Vagina (tissue), 2 donors: ENCODE data around the gene MORC3. TPM values are rescaled to one million over a fixed set of nuclear protein-coding genes. Genes with fewer than 3 reads are reported as not detected.

Source experiments
- DNase-seq, 2 donors: peaks; one replicate each; pipeline ENCODE4 v3.0.0-alpha.2; 2017; ENCODE audit errors: extremely low spot score in 2 of 2
- H3K27ac ChIP-seq: fragments of 200-600 bp; sonication (generic); one replicate; pipeline ENCODE4 v1.5.1; 2019
- H3K27me3 ChIP-seq: fragments of 200-600 bp; sonication (generic); one replicate; pipeline ENCODE4 v1.5.1; 2019
- H3K36me3 ChIP-seq, 2 donors: fragments of 200-600 bp; sonication (generic); one replicate each; pipeline ENCODE4 v1.5.1; 2017 to 2019
- H3K4me1 ChIP-seq: fragments of 200-600 bp; sonication (generic); one replicate; pipeline ENCODE4 v1.5.1; 2019
- H3K4me3 ChIP-seq, 2 donors: fragments of 200-600 bp; sonication (generic); 1 replicate in 1 of 2; 2 replicates in 1 of 2; pipeline ENCODE4 v1.5.1; 2016 to 2019
- H3K9me3 ChIP-seq: fragments of 200-600 bp; sonication (generic); one replicate; pipeline ENCODE4 v1.5.1; 2019
- POLR2A ChIP-seq, 2 donors: fragments of 450-650 bp; IDR thresholded peaks; one replicate each; pipeline ENCODE4 v1.6.1; 2017; ENCODE audit warnings: antibody characterized with exemption in 2 of 2, mild to moderate bottlenecking in 2 of 2, moderate library complexity in 2 of 2
- POLR2AphosphoS5 ChIP-seq, 2 donors: sonication (generic); formaldehyde crosslinking; IDR thresholded peaks; one replicate each; pipeline ENCODE4 v1.9.0; 2017; ENCODE audit warnings: antibody characterized with exemption in 2 of 2, mild to moderate bottlenecking in 2 of 2, low read depth in 1 of 2; ENCODE audit not compliant: insufficient read depth in 1 of 2
- intact Hi-C: fragments of 100-400 bp; cut with DNase I; formaldehyde crosslinking; loops from one replicate; pipeline ENCODE4 v1.15.1; 2023
- total RNA-seq: library from RNA; depleted of rRNA; stranded (reverse); fragments of >200 nt; gene quantifications from one replicate; pipeline ENCODE4 v1.2.3, GENCODE V29; 2016
- TF ChIP-seq, protein P1 (sequence below), 3 experiments: fragments of 450-650 bp in 2 of 3; fragments of 200-600 bp in 1 of 3; sonication (generic) in 1 of 3; IDR thresholded peaks; one replicate each; pipeline ENCODE4 v1.5.1; 2017 to 2019; ENCODE audit warnings: antibody characterized with exemption in 3 of 3, mild to moderate bottlenecking in 2 of 3, moderate library complexity in 2 of 3

The MORC3 gene
- total RNA-seq, 1 donor from 2014 or later: 51.6 TPM

DNA sequence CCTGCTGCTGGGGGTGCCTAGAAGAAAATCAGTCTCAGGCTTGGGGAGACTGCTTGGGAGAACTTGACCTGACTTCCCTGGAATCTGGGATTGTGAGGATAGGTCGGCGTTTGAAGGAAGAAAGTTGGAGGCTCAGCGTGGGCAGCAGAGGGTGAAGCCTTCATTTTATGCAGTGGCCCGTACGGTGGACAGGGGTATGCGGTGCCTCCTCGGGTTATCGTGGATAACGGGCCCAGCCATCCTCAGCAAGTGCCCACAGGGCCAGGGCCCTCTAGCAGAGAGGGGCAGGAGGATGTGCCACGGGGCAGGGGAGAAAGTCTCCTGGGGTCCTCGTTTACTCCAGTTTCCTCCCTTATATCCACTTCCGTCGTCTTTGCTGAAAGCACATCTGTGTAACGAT lies 99.2 kb downstream of the MORC3 start:
- no peaks in the 10 kb centered on the region for H3K4me1 ChIP-seq
- intact Hi-C loops: no loop called here
- DNase-seq: no peak

DNA sequence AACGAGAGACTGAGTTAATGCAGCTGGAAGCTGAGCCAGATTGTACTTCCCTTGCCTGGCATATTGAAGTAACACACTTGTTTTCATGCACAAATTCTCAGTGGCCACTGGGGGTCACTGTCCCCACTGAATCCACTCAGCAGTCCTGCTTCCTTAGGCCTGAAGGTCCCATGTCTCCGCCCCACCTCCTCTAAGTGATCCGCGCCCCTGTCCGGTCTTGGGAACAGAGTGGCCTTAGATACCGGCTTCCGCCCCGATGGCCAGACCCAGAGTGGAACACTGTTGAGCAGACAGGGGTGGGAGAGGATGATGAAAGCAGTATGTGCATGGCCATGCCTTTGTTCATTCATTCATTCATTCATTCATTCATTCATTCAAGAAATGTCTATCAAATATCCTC lies 100.0 kb downstream of the MORC3 start:
- no peaks in the 10 kb centered on the region for H3K27me3 ChIP-seq
- no peaks in the 10 kb centered on the region for H3K9me3 ChIP-seq
- no peak overlapping the region for H3K4me3 ChIP-seq
- no peak for DNase-seq
- intact Hi-C loops: no loop called here
- H3K27ac ChIP-seq: no peak overlapping the region
- no peaks in the 10 kb centered on the region for H3K4me1 ChIP-seq
- no peaks in the 10 kb centered on the region for H3K36me3 ChIP-seq
- TF ChIP-seq POLR2A (IDR thresholded peaks at IDR 0.05): no peak
- TF ChIP-seq, protein P1, sequence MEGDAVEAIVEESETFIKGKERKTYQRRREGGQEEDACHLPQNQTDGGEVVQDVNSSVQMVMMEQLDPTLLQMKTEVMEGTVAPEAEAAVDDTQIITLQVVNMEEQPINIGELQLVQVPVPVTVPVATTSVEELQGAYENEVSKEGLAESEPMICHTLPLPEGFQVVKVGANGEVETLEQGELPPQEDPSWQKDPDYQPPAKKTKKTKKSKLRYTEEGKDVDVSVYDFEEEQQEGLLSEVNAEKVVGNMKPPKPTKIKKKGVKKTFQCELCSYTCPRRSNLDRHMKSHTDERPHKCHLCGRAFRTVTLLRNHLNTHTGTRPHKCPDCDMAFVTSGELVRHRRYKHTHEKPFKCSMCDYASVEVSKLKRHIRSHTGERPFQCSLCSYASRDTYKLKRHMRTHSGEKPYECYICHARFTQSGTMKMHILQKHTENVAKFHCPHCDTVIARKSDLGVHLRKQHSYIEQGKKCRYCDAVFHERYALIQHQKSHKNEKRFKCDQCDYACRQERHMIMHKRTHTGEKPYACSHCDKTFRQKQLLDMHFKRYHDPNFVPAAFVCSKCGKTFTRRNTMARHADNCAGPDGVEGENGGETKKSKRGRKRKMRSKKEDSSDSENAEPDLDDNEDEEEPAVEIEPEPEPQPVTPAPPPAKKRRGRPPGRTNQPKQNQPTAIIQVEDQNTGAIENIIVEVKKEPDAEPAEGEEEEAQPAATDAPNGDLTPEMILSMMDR (IDR thresholded peaks at IDR 0.05): peak in 2 of 3 experiments; percentile 41 to 61

More for the DNA sequence above, 99.2 kb downstream of the MORC3 start:
- no peaks in the 10 kb centered on the region for H3K9me3 ChIP-seq
- no peak overlapping the region for H3K4me3 ChIP-seq
- no peaks in the 10 kb centered on the region for H3K27me3 ChIP-seq
- H3K36me3 ChIP-seq: no peaks in the 10 kb centered on the region
- TF ChIP-seq POLR2AphosphoS5 (IDR thresholded peaks at IDR 0.05; ENCODE audit: insufficient read depth in 1 of 2, low read depth in 1 of 2): no peak
- TF ChIP-seq, protein P1 (IDR thresholded peaks at IDR 0.05): no peak
- TF ChIP-seq POLR2A (IDR thresholded peaks at IDR 0.05): no peak
- H3K27ac ChIP-seq: no peak overlapping the region

DNA sequence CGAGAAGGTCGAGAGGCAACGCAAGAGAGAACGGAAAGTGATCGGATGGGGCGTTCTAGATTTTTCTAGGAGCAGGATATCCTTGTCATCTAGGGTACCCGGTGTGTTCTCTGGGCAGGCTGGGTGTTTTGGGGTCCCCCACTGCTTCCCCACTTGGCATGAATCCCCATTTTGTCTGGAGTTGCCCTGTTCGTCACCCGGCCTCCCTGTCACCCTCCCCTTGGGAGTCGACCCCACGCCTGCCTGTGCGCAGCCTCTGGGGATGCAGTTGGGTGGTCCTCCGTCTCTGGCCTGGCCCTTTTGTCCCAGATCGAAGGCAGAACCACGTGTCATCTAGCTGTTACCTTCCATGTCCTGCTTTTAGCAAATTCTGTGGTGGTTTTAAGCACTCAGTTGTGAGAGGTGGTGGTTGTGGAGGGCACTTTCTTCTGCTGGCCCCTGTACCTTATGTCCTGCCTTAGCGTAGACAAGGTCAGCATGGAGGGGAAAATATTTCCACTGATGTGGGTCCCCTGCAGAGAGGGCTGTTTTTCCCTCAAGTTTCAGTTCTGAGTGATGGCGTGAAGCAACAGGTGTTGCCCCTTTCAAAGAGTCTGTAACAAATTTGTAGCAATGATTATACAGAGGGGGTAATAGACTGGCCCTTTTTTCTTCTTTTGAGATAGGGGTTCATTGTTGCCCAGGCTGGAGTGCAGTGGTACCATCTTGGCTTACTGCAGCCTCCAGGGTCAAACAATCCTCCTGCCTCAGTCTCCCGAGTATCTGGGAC lies 100.8 kb downstream of the MORC3 start:
- TF ChIP-seq, protein P1 (IDR thresholded peaks at IDR 0.05): no peak
- TF ChIP-seq POLR2AphosphoS5 (IDR thresholded peaks at IDR 0.05; ENCODE audit: insufficient read depth in 1 of 2, low read depth in 1 of 2): no peak
- no peak for TF ChIP-seq POLR2A (IDR thresholded peaks at IDR 0.05)
- H3K27ac ChIP-seq: no peak overlapping the region
- H3K36me3 ChIP-seq: no peaks in the 10 kb centered on the region
- DNase-seq: no peak
- H3K27me3 ChIP-seq: no peaks in the 10 kb centered on the region
- no peaks in the 10 kb centered on the region for H3K9me3 ChIP-seq
- H3K4me3 ChIP-seq: no peak overlapping the region
- intact Hi-C loops: no loop called here
- H3K4me1 ChIP-seq: no peaks in the 10 kb centered on the region

DNA sequence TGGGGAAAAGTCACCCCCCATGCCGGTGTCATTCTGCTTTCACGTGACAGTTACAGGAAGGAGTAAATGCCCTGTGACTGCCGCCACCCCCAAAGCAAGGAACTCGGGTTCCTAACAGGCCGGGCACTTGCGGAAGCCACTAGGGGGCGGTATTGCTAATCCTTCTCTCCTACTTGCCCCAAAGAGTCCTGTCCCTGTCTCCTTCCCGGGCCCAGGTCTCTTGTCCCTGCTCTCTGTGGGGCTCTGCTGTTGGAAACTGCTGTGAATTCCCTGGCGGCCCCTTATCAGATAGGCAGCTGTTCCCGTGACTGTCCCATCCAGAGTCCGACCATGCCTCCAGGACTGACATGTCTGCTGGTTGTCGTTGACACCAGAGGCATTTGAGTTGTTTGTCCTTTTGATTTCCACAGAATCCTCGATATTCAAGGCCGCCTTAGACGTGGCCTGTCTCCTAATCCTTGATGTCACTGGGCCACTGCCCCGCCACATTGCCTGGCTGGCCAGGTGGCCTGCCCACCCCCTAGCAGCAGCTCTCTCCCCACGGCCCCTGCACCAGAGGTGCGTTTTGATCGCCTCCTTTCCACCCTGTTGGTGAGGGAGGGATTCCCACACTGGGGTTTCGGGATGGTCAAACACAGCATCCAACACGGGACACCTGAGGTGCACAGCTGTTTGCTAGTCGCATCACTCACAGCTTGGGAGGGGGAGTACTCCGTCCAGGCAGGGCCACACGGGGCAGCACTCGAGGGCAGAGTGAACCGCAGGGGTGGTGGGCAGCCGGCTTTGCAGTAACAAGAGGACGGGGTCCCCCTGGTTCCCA lies 102.5 kb downstream of the MORC3 start:
- Histone ChIP-seq H3K27me3 (no peaks in the 10 kb centered on the region), H3K4me3 (no peak overlapping the region), H3K27ac (no peak overlapping the region), H3K36me3 (no peaks in the 10 kb centered on the region), H3K4me1 (no peaks in the 10 kb centered on the region), H3K9me3 (no peaks in the 10 kb centered on the region)
- no peak for TF ChIP-seq POLR2AphosphoS5 (IDR thresholded peaks at IDR 0.05; ENCODE audit: insufficient read depth in 1 of 2, low read depth in 1 of 2)
- TF ChIP-seq, protein P1 (IDR thresholded peaks at IDR 0.05): peak in 1 of 3 experiments; percentile 22
- no peak for TF ChIP-seq POLR2A (IDR thresholded peaks at IDR 0.05)
- intact Hi-C loops: no loop called here
- DNase-seq: no peak
